ENCODE measurements around the gene TTYH3. TPM values are rescaled to one million over a fixed set of nuclear protein-coding genes. Genes with fewer than 3 reads are reported as not detected.
A peak's percentile ranks its signal among the peaks of the same experiment; 100 is the strongest.

The TTYH3 gene
- total RNA-seq, 1 experiment from 2014 or later = 122 TPM

GRCh38 chr7:2628891-2629290, 2.9 kb upstream of the TTYH3 start:
- no peak overlapping the region for H3K18ac ChIP-seq (ENCODE audit: insufficient read length, low read depth, low read length)
- H3K14ac ChIP-seq (ENCODE audit: insufficient read depth, low read length) = no peak overlapping the region
- no peak overlapping the region for H3K27ac ChIP-seq (ENCODE audit: insufficient read length, low read depth, low read length)
- TF ChIP-seq CTCF (conservative IDR thresholded peaks at IDR 0.05) = no peak
- H4K91ac ChIP-seq (ENCODE audit: insufficient read length, low read depth, low read length) = no peak overlapping the region
- Mint-ChIP-seq H3K4me3 (0 out of 5 replicates have a peak overlapping the region, but pooled peaks of 1 of the 2 experiments have one; percentile 5), H3K27me3 (ENCODE audit: low read depth) (no peaks in the 10 kb centered on the region; the same call in 1 of the 2 replicates), H3K27ac (no peak overlapping the region), H3K4me1 (peaks cover 11 to 16% of the 10 kb centered on the region in 2 experiments), H3K9me3 (no peaks in the 10 kb centered on the region), H3K36me3 (ENCODE audit: insufficient read depth in 1 of 3, low read depth in 3 of 3) (no peaks in the 10 kb centered on the region; a peak in 2 of 7 replicates)
- no peak overlapping the region for H3K56ac ChIP-seq (ENCODE audit: insufficient read length, low read depth, low read length)
- no peak overlapping the region for H3K4me2 ChIP-seq (ENCODE audit: insufficient read depth, insufficient read length, low read length)
- no peak overlapping the region for H2BK20ac ChIP-seq (ENCODE audit: low read depth, low read length, poor library complexity, severe bottlenecking)
- H2BK5ac ChIP-seq (ENCODE audit: insufficient read length, low read length) = no peak overlapping the region
- no peak overlapping the region for H4K5ac ChIP-seq (ENCODE audit: insufficient read length, low read depth, low read length)
- H2BK12ac ChIP-seq (ENCODE audit: insufficient read length, low read depth, low read length) = no peak overlapping the region
- no peaks in the 10 kb centered on the region for H4K20me1 ChIP-seq (ENCODE audit: control insufficient read depth, insufficient read depth, insufficient read length)
- H3K9me3 ChIP-seq (ENCODE audit: control insufficient read depth, low read depth, low read length) = no peaks in the 10 kb centered on the region
- DNase-seq = no peak
- H3K79me1 ChIP-seq (ENCODE audit: insufficient read depth, low read depth, low read length, poor library complexity, severe bottlenecking) = peaks cover 4% of the 10 kb centered on the region
- no peaks in the 10 kb centered on the region for H3K27me3 ChIP-seq (ENCODE audit: insufficient read depth, low read length)
- peaks cover 17% of the 10 kb centered on the region for H3K23me2 ChIP-seq (ENCODE audit: insufficient read length, low read depth, low read length, poor library complexity, severe bottlenecking)
- no peak overlapping the region for H2AFZ ChIP-seq (ENCODE audit: low read length)
- no peak overlapping the region for H4K8ac ChIP-seq (replicated peaks; ENCODE audit: insufficient read length, low read depth, low read length)
- no peak overlapping the region for H2BK15ac ChIP-seq (ENCODE audit: low read depth, low read length)
- no peak overlapping the region for H2AK5ac ChIP-seq (ENCODE audit: insufficient read length, low read length)
- H3K4me1 ChIP-seq (ENCODE audit: insufficient read depth, low read length) = no peaks in the 10 kb centered on the region
- H3K79me2 ChIP-seq (ENCODE audit: insufficient read depth, low read length) = peaks cover 13% of the 10 kb centered on the region; the same call in 1 of the 2 replicates
- no peak overlapping the region for H3K23ac ChIP-seq (ENCODE audit: insufficient read length, low read depth, low read length)
- H3K4ac ChIP-seq (ENCODE audit: low read depth, low read length) = no peak overlapping the region
- H3K9ac ChIP-seq (ENCODE audit: extremely low read depth, insufficient read length, low read length) = no peak overlapping the region
- no CpG with 5 or more reads among the region's 7 CpGs for WGBS (ENCODE audit: extremely low coverage, insufficient read length, low lambda C conversion rate)
- no peak overlapping the region for H3T11ph ChIP-seq (ENCODE audit: low read length)
- H2BK120ac ChIP-seq (ENCODE audit: low read depth, low read length, poor library complexity, severe bottlenecking) = no peak overlapping the region
